ENCODE measurements around the gene SLC25A17. TPM values are rescaled to one million over a fixed set of nuclear protein-coding genes. Genes with fewer than 3 reads are reported as not detected.

SLC25A17 gene
- total RNA-seq, 4 donors from 2014 or later: 5.7 to 17.0 (median 12.2) TPM

DNA sequence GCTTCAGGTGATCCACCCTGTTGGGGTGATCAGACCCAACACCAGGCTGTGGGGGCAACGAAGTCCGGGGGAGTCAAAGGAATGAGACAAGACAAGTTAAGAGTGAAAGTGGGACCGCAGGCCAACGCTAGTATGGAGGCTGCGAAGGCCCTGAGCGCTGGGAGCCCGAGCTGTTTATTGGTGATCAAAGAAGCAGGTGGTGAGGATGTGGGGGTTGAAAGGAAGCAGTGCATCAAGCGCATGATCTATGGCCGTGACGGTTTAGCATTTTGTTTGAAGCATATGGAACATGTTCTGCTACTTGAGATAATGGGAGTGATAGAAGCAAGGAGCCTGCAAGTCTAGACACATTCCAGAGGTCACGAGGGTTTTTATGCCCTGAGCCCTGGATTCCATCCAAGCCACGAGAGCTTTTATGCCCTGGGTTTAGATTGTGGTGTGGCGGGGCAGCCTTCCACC lies 90.4 kb downstream of the SLC25A17 start:
- H3K27ac ChIP-seq: no peak overlapping the region

DNA sequence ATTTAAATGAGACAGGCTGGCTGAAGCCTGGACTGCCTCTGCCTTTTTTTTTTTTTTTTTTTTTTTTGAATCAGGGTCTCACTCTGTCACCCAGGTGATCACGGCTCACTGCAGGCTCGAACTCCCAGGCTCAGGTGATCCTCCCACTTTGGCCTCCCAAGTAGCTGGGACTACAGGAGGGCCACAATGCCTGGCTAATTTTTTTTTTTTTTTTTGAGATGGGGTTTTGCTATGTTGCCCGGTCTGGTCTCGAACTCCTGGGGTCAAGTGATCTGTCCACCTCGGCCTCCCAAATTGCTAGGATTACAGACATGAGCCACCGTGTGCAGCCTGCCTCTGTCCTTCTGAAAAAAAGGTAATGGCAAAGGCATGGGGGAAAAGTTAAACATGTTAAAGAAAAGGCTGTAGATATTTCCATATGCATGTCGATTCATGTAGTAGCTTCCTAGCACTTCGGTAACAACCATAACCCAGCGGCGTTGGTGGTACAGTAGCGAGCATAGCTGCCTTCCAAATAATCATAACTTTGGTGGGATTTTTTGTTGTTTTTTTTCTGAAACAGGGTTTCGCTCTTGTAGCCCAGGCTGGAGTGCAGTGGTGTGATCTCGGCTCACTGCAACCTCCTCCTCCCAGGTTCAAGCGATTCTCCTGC lies 91.1 kb downstream of the SLC25A17 start:
- 84 to 97% methylated on average over 5 to 13 of the region's 14 CpGs for WGBS, 2 donors (ENCODE audit: low coverage in 1 of 2)
- Histone ChIP-seq H3K27me3 (no peaks in the 10 kb centered on the region), H3K27ac (no peak overlapping the region), H3K4me1 (peaks cover 0 to 10% (median 0%) of the 10 kb centered on the region in 3 donors), H3K9me3 (no peaks in the 10 kb centered on the region), H3K4me3 (no peak overlapping the region), H3K36me3 (no peaks in the 10 kb centered on the region)
- TF ChIP-seq, protein P1, sequence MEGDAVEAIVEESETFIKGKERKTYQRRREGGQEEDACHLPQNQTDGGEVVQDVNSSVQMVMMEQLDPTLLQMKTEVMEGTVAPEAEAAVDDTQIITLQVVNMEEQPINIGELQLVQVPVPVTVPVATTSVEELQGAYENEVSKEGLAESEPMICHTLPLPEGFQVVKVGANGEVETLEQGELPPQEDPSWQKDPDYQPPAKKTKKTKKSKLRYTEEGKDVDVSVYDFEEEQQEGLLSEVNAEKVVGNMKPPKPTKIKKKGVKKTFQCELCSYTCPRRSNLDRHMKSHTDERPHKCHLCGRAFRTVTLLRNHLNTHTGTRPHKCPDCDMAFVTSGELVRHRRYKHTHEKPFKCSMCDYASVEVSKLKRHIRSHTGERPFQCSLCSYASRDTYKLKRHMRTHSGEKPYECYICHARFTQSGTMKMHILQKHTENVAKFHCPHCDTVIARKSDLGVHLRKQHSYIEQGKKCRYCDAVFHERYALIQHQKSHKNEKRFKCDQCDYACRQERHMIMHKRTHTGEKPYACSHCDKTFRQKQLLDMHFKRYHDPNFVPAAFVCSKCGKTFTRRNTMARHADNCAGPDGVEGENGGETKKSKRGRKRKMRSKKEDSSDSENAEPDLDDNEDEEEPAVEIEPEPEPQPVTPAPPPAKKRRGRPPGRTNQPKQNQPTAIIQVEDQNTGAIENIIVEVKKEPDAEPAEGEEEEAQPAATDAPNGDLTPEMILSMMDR (IDR thresholded peaks at IDR 0.05): no peak
- no peak for ATAC-seq

More for the DNA sequence above, 90.4 kb downstream of the SLC25A17 start:
- H3K4me1 ChIP-seq: peaks cover 0 to 15% (median 0%) of the 10 kb centered on the region in 3 donors
- no peaks in the 10 kb centered on the region for H3K27me3 ChIP-seq
- TF ChIP-seq POLR2A (IDR thresholded peaks at IDR 0.05): no peak
- TF ChIP-seq, protein P1 (IDR thresholded peaks at IDR 0.05): no peak
- TF ChIP-seq EP300 (IDR thresholded peaks at IDR 0.05): no peak
- no peak for TF ChIP-seq POLR2AphosphoS5 (IDR thresholded peaks at IDR 0.05)
- H3K9me3 ChIP-seq: no peaks in the 10 kb centered on the region
- no peak for ATAC-seq
- H3K4me3 ChIP-seq: no peak overlapping the region
- H3K36me3 ChIP-seq: no peaks in the 10 kb centered on the region
- WGBS, 2 donors (ENCODE audit: low coverage in 1 of 2): 56 to 58% methylated on average over 9 to 10 of the region's 13 CpGs

- Histone ChIP-seq H3K27me3 (no peaks in the 10 kb centered on the region), H3K4me3 (no peak overlapping the region), H3K4me1 (peaks cover 0 to 2% (median 0%) of the 10 kb centered on the region in 3 donors), H3K27ac (no peak overlapping the region), H3K36me3 (no peaks in the 10 kb centered on the region), H3K9me3 (no peaks in the 10 kb centered on the region)
- 55 to 85% methylated on average over 3 to 9 of the region's 11 CpGs for WGBS, 2 donors (ENCODE audit: low coverage in 1 of 2)
- TF ChIP-seq POLR2A (IDR thresholded peaks at IDR 0.05): no peak
- no peak for TF ChIP-seq POLR2AphosphoS5 (IDR thresholded peaks at IDR 0.05)
- TF ChIP-seq, protein P1 (IDR thresholded peaks at IDR 0.05): no peak
- TF ChIP-seq EP300 (IDR thresholded peaks at IDR 0.05): no peak
- no peak for ATAC-seq
These were observed 91.8 kb downstream of the SLC25A17 start for GRCh38 chr22:40727070-40727963.

- Histone ChIP-seq H3K4me3 (no peak overlapping the region), H3K27ac (no peak overlapping the region), H3K9me3 (no peaks in the 10 kb centered on the region), H3K27me3 (no peaks in the 10 kb centered on the region), H3K36me3 (no peaks in the 10 kb centered on the region), H3K4me1 (peaks cover 0 to 3% (median 0%) of the 10 kb centered on the region in 3 donors)
- no peak for ATAC-seq
- 39 to 49% methylated on average over 2 to 3 of the region's 4 CpGs for WGBS, 2 donors (ENCODE audit: low coverage in 1 of 2)
- TF ChIP-seq, protein P1 (IDR thresholded peaks at IDR 0.05): no peak
- TF ChIP-seq EP300 (IDR thresholded peaks at IDR 0.05) (no peak), POLR2AphosphoS5 (IDR thresholded peaks at IDR 0.05) (no peak), POLR2A (IDR thresholded peaks at IDR 0.05) (no peak)
These were observed 92.6 kb downstream of the SLC25A17 start for GRCh38 chr22:40726514-40726913.
